AG09309 (cell line): Measurements from ENCODE around the gene GLB1L2.

ENCODE experiments used
- DNase-seq: peaks from one replicate; pipeline ENCODE4 v3.0.0-alpha.2; 2010; ENCODE audit warnings: low read depth
- H3K4me3 ChIP-seq: 2 replicates; pipeline ENCODE4 v1.5.1; 2011; ENCODE audit warnings: mild to moderate bottlenecking, low read depth, low read length, moderate library complexity; ENCODE audit not compliant: control insufficient read depth
- CTCF ChIP-seq: IDR thresholded peaks from 2 replicates; pipeline ENCODE4 v1.5.1; 2011; ENCODE audit warnings: mild to moderate bottlenecking, low read depth, low read length, inconsistent platforms; ENCODE audit not compliant: insufficient read depth, control insufficient read depth; ENCODE audit errors: missing control alignments

The GLB1L2 gene

GRCh38 chr11:134322553-134322952 lies 9.2 kb upstream of the GLB1L2 start:
- no peak for TF ChIP-seq CTCF
- DNase-seq = no peak
- H3K4me3 ChIP-seq = no peak overlapping the region

GRCh38 chr11:134328433-134328832 lies 3.4 kb upstream of the GLB1L2 start:
- DNase-seq = no peak
- no peak for TF ChIP-seq CTCF
- H3K4me3 ChIP-seq = no peak overlapping the region

GRCh38 chr11:134330611-134331353 lies 1.0 kb upstream of the GLB1L2 start:
- DNase-seq = no peak
- no peak for TF ChIP-seq CTCF
- no peak overlapping the region for H3K4me3 ChIP-seq

GRCh38 chr11:134332189-134332631 lies 422 bp downstream of the GLB1L2 start:
- no peak for DNase-seq
- H3K4me3 ChIP-seq = no peak overlapping the region
- TF ChIP-seq CTCF = no peak

GRCh38 chr11:134332782-134333181 lies 994 bp downstream of the GLB1L2 start:
- no peak for DNase-seq
- H3K4me3 ChIP-seq = no peak overlapping the region
- TF ChIP-seq CTCF = no peak

- no peak for DNase-seq
- no peak overlapping the region for H3K4me3 ChIP-seq
- TF ChIP-seq CTCF = no peak
These were observed 1.5 kb downstream of the GLB1L2 start for GRCh38 chr11:134333312-134333711.
